SIG-M5 treated with dmso at 0.1 percent for 504 hours (cell line): ENCODE results near the gene MAP3K5.

ENCODE experiments used
- DNase-seq: peaks from one replicate; lab custom pipeline; 2025; ENCODE audit not compliant: unreplicated experiment; lab: John Stamatoyannopoulos, UW

MAP3K5 gene

GRCh38 chr6:136751991-136752390 is 40.3 kb downstream of the MAP3K5 start:
- DNase-seq, result no peak

DNA sequence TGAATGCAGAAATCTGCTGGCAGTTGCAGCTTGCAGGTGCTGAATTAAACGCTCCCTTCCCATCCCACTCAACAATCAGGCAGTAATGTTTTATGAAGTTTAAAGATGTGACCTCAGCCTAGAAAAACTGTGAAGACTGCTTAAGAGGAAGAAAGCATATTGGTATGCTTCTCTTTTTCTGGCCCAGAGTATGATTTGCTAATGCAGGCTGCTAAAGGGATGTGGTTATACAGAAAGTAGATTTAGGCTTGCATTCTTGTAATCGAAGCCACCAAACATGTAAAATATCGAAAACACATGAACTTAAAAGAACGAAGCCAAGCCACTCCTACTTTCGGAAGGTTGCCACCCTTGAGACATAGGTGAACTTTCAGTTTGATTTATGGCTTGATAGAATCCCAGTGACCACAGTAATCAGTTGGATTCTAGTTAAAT is 40.7 kb downstream of the MAP3K5 start:
- peak; percentile 90 for DNase-seq

DNA sequence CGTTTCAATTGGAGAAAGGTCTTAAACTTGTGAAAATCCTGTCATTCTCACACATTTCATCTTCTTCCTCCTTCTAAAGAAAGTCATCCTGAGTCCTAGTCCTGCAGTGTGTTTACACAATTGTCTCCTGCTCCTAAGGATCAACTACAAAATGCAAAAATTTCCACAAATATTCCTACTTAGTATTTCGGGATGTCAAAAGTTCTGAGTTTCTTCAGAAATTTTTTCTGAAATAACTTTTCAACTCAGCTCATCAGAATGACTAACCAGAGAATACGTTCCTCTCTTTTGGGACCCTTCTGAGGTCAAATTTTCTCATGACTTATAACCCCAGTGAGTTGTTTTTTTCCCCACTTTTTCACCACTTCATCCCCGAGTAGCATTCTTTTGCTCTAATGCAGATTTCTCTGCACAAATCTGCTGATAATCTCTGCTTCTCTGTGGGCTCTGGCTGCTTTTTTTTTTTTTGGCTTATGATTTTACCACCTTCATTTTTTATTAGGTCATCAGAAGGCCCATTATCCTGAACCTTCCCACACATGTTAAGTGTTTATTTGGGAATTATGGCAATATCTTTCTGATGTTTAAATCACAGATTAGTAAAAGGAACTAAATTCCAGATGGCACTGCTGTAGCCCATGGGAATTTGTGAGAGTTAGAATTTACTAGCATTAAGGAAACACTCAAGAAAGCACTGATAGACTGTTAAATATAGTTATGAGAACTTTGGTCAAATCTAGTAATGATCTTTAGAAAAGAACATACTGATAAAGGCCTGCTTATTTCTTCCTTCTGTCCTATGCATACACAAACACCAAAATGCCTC is 41.4 kb downstream of the MAP3K5 start:
- DNase-seq, result no peak

- no peak for DNase-seq
These were observed 42.8 kb downstream of the MAP3K5 start for GRCh38 chr6:136749359-136749997.

GRCh38 chr6:136747507-136747906 is 44.8 kb downstream of the MAP3K5 start:
- no peak for DNase-seq

DNA sequence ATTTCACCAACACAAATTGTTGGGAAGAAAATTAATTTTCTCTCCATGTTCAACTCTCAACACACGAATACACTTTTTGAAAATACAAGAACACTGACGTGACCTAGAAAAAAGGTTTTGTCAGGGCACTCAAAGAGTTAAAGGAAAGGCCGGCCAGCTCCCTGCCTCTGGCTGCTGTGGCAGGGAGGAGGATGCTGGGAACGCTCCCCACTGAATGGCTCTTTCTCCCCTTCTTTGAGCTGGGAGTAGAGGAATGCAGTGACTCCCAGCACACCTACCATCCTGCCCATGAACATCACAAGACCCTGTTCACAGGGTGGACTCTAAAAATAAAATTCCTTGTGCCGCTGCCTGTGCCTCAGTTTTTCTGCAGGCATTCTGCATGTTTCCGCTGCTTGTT is 47.0 kb downstream of the MAP3K5 start:
- no peak for DNase-seq

DNA sequence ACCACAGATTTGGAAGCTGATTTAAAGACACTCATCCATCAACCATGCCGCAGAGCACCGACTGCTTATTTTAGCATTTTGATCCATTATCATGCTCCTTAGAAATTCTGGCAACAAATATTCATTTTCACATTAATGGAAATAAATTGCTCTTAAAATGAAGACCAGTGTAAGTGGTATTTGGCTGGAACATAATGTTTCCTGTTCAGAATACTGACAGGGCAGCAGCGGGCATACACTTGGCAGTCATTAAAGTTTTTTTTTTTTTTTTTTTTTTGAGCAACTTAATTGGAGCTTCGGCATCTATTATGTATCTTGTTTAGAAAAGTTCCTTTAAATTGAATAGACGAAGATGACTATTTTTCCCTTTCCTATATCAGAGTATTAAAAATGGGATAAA is 47.4 kb downstream of the MAP3K5 start:
- DNase-seq, result no peak

- DNase-seq, result no peak
These were observed 50.2 kb downstream of the MAP3K5 start for GRCh38 chr6:136742125-136742524.

DNA sequence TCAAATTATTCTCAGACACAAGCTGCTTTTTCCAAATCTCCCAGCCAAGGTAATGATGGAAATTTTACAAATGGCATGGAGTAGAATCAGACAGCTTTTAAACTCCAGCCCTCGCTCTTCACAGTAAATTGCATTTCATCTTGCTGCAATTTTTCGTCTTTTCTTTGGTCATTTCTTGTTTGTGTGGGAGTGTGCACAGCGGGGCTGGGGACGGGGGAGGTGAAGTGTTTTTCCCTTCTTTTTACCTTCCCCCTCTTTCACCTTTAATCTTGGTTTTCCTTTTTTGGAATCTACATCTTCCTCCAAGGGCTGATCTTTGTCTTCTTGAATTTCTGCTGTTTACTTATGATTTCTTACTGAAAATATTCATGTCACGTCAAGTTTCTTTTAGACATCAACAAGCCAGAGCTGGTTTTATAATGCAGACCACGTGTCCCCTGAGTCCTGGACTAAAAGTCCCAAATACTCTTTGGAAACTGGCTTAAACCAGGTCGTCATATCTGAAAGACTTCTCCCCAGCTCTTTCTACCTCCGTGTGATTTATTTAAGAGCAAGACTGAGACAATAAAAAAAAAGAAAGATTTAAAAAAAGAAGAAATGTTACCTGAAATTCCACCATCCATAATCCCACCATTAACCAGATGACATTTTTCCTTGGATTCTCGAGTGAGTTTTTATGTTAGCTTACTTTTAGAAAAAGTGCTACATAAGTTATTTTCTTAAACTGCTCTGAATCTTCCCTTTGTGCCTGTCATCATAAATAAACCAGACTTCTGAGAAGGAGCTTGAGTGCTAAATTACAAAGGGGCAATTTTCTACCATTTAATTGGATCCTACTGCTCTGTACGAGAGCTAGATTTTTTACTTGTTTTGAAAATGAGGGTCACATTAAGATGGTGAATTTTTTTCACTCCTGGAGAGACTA is 52.0 kb downstream of the MAP3K5 start:
- no peak for DNase-seq

DNA sequence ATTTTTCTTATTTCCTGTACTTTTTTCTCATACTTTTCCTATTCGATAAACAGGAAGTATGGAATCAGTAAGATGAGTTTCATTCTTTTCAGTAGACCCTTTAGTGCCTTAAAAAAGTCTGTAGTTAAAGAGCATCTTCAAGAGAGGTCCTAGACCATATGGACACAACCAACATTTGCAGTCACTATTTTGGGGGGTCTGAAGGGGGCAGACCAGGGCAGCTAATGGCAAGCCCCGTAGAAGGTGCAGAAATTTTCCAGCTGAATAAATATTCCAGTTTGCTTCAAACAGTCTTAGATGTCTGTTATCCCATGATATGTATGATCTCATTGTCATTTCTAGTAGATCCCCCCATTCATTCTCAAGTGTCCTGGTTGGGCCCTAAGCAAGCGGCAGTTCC is 52.8 kb downstream of the MAP3K5 start:
- no peak for DNase-seq

DNA sequence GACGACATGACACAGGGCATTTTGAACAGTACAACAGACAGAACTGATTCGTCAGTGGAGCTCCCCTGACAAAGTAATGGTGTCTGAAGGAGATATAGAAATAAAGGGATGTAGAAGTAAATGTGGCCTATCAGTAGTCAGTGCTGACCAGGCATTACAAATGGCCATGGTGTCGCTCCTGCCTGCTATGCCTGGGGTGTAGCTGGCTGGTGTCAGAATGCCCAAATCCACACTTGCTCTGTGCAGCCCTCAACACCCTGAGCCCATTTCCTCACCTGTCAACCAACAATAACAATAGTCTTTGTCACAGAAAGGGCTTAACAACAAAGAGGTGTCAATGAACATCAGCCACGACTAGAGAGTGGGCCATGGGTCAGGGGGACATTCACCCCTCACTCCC is 53.2 kb downstream of the MAP3K5 start:
- DNase-seq, result no peak

- no peak for DNase-seq
These were observed 53.6 kb downstream of the MAP3K5 start for GRCh38 chr6:136738692-136739057.

GRCh38 chr6:136737871-136738691 is 54.2 kb downstream of the MAP3K5 start:
- no peak for DNase-seq

- DNase-seq, result no peak
These were observed 54.9 kb downstream of the MAP3K5 start for GRCh38 chr6:136737374-136737844.

DNA sequence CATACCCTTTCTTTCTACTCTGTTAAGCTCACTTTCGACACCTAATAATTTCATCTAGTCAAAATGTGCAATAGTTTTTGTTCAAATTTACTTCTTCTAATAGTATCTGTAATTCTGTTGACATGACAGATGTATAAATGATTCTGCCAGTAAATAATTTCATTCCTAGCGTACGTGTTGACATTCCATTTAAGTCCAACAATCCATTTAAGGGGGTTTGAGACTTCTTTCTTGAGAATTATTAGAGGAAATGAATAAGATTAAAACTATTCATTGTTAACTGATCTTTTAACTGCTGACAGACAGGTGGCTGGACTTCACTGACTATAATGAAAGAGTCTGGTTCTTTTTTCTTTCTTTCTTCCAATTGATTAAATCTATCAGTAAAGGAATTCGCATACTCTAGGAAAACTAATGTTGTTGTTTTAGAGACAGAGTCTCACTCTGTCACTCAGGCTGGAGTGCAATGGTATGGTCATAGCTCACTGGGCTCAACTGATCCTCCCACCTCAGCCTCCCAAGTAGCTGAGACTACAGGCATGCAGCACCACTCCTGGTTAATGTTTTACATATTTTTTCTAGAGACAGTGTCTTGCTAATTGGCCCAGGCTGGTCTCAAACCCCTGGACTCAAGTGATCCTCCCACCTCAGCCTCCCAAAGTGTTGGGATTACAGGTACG is 55.9 kb downstream of the MAP3K5 start:
- no peak for DNase-seq

DNA sequence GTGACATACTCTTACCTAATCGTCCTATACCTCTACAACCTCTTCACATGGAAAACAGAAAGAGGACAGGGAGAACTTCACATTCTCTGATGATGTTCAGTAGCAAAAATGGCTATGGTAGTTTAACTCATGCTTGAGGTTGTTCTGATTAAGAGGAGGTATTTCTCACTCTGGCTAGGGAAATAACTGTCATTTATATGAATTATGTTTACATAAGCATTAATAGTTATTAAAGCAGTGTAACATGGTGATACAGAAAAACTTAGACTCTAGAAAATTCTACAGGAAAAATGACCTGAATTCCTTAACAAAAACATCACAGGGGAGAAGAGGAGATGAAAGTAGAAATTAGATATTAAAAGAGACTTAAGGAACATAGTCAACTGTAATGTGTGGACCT is 57.3 kb downstream of the MAP3K5 start:
- DNase-seq, result no peak

DNA sequence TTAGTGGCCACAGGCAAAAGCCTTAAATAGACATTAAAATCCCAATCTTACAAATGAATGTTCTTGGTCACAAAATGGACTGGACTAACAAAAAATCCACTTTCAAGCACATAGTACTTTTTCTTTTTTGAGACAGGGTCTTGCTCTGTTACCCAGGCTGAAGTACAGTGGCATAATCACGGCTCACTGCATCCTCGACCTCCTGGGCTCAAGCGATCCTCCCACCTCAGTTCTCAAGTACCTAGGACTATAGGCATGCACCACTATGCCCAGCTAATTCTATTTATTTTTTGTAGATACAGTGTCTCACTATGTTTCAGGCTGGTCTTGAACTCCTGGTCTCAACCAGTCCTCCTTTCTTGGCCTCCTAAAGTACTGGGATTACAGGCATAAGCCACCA is 59.4 kb downstream of the MAP3K5 start:
- DNase-seq, result no peak

DNA sequence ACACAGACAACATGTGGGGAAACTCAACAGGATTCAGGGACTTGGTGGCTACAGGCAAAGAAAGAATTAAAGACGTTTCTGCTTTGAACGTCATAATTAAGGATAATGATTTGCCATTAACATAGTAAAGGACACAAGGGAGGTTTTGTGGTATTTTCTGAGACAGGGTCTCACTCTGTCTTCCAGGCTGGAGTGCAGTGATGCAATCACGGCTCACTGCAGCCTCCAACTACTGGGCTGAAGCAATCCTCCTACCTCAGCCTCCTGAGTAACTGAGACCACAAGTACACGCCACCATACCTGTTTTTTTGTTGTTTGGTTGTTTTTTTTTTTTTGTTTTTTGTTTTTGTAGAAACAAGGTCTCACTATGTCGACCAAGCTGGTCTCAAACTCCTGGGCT is 62.4 kb downstream of the MAP3K5 start:
- no peak for DNase-seq

- no peak for DNase-seq
These were observed 63.2 kb downstream of the MAP3K5 start for GRCh38 chr6:136728976-136729515.
